Cerebellar nuclear complex (tissue), 1 donor: Measurements from ENCODE around the gene AGA.

Experiments used
- DNase-seq, 2 experiments: peaks; one replicate each; lab custom pipeline; 2025; lab: John Stamatoyannopoulos, UW

Gene AGA

GRCh38 chr4:177446586-177446985 lies 4.3 kb upstream of the AGA start:
- no peak for DNase-seq

DNA sequence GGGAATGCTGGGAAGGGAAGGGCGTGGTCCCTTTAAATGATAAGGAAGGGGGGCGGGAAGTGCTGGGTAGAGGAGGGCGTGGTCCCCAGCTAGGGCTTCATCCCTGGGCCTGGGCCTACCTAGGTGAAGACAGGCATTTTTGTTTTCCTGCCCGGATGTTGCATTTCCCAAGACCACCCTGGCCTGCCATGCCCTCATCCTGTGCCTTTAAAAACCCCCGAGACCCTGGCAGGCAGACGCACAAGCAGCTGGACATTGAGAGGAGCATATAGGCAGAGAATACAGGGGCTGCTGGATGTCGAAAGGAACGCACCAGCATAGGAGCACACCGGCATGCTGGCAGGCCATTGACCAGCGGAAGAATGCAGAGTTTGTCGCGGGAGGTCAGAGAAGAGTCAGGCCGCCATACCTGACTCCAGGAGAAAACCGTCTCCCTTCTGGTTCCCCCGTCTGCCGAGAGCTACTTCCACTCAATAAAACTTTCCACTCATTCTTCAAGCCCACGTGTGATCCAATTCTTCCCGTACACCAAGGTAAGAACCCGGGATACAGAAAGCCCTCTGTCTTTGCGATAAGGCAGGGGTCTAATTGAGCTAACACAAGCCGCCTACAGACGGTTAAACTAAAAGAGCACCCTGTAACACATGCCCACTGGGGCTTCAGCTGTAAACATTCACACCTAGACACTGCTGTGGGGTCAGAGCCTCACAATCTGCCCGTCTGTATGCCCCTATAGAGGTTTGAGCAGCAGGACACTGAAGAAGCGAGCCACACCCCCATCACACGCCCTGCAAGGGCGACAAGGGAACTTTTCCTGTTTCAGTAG lies 2.9 kb upstream of the AGA start:
- DNase-seq, result no peak

DNA sequence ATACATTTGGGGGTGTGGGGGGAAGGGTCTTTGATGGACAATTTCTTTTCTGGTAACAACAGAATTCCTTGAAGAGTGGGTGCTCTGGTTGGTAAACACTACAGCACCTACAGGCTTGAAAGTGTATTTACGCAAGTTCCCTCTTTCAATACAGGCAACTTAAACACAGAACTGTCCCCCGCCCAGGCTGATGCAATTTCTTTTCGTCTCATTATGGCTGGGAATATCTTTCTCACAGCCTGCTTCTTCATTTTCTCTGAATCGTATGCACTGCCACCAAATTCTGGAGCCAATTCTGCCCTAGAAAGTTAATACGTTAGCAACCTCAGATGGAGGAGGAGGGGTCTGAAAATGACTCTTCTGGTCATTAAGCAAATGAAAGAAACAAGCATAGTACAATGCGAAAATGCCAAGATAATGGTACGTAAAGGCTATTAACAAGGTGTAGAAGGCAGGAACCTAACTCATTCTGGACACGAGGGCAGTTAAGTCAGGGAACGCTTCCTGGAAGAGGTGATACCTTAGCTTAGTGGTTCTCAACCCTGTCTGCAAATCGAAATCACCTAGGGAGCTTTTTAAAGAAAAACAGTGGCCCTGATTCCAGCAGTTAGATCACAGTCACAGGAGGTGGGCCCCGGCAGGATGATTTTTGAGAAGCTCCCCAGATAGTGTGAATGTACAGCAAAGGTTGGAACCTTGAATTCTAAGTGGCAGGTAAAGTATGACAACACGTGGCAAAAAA lies 1.0 kb downstream of the AGA start:
- DNase-seq, result no peak

DNA sequence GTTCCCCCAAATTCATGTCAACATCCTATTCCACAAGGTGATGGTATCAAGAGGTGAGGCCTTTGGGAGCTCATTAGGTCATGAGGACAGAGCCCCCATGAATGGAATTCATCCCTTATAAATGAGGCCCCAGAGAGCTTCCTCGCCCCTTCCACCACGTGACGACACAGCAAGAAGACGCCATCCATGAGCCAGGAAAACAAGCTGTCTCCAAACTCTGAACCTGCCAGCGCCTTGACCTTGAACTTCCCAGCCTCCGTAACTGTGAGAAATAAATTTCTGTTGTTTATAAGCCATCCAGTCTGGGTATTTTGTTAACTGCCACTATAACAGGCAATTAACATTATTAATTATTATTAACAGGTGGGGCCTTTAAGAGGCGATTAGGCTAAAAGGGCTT lies 5.8 kb downstream of the AGA start:
- DNase-seq, result no peak

DNA sequence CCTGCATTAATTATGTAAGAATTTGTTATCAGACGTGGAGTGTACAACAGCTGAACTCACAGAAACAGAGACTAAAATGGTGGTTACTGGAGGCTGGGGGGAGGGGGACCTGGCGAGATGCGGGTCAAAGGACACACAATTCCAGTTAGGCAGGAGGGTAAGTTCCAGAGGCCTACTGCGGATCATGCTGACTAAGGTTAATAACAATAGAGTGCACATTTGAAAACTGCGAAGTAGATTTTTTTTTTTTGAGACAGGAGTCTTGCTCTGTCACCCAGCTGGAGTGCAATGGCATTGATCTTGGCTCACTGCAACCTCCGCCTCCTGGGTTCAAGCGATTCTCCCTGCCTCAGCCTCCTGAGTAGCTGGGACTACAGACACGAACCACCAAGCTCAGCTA lies 7.6 kb downstream of the AGA start:
- no peak for DNase-seq

GRCh38 chr4:177427192-177427591 lies 15.0 kb downstream of the AGA start:
- no peak for DNase-seq

DNA sequence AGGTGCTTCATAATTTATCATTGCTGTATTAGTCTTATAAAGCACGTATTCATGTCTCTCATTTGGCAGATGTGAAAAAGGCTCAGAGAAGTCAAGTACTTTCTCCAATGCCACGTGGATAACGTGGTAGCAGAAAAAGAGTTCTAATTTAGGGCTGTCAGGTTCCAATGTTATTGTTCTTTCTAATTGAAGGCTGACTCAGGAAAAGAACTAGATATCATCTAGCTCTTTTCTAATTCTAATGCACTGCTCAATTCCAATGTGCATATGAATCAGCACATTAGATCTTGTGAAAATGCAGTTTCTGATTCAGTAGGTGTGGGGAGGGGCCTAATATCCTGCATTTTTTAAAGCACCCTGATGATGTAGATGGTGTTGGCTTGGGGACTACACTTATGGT lies 22.8 kb downstream of the AGA start:
- no peak for DNase-seq

DNA sequence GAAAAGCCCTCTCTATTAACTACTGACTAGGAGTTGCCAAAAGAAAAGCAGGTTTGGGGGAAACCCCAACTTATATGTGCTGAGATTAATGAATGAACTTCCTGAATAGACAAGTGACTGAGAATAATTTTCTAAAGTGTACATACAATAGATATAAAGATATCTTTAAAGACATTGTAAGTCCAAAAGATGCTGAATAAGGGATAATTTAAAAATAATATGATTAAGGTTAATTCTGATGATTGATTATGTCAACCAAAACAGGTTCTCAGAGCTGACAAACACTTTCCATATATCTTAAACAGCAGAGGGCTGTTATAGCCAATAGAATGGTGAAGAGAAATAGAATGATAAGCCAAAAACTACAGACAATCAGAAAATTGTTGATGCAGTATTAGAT lies 28.6 kb downstream of the AGA start:
- no peak for DNase-seq

GRCh38 chr4:177413076-177413475 lies 29.2 kb downstream of the AGA start:
- no peak for DNase-seq

DNA sequence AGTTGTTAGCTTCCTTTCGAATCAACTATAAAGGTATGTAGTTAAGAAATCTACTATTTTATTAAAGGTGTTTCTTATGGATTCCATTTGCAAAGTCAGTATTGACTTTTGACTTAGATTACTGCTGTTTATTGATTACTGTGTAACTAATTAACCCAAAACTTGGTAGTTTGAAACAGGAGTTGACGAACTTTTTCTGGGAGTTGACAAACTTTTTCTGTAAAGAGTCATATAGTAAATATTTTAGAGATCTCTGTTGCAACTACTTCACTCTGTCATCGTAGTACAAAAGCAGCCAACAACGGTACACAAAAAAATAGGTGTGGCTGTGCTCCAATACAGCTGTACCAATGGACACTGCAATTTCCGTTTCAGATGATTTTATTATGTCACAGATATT lies 30.2 kb downstream of the AGA start:
- DNase-seq, result no peak

- DNase-seq, result no peak
Observed at GRCh38 chr4:177410566-177410965, 31.7 kb downstream of the AGA start.

DNA sequence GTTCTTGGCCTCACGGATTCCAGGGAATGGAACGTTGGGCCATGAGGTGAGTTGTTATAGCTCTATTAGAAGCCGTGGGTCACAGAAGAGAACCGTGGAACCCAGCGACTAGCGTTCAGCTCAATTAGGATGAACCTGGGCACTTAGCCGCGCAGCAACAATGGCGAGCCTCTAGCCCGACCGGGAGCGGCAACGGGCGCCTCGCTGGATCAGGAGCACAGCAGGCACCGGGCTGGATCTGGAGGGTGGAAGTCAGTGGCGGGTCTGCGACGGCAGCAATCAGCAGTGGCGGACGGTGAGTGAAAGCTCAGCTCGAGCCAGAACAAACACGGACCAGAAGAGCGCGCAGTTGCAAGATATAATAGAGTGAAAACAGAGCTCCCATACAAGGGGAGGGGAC lies 34.2 kb downstream of the AGA start:
- DNase-seq, result no peak

GRCh38 chr4:177405508-177405907 lies 36.7 kb downstream of the AGA start:
- DNase-seq, result no peak

DNA sequence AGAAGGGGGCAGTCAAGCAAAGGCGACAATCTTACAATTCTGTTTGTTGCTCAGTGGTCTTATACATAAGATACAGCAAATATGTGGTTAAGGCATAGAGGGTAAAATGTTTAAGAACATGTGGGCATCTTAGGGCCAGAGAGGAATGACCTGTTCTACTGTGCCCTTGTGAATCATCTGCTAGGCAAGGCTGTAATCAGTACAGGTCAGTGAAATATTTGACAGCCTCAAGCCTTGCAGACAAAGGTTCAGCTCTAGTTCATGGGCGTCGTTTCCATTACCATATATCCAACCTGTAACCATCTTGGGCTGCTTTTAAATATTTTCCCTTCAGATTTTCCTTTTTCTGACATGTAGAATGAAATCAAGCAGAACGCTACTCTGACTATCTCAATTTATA lies 37.3 kb downstream of the AGA start:
- no peak for DNase-seq

DNA sequence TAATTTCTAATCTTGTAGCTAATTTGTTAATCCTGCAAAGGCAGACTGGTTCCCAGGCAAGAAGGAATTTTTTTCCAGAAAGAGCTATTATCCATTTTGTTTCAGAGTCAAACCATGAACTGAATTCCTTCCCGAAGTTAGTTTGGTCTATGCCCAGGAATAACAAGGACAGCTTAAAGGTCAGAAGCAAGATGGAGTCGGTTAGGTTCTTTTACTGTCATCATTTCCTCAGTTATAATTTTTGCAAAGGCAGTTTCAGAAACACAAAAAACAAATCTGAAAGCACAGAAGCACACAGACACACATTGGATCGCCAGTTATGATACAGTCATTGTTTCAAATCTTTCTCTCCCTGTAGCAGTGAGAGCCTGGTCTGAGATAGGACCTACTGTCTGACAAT lies 37.9 kb downstream of the AGA start:
- no peak for DNase-seq

DNA sequence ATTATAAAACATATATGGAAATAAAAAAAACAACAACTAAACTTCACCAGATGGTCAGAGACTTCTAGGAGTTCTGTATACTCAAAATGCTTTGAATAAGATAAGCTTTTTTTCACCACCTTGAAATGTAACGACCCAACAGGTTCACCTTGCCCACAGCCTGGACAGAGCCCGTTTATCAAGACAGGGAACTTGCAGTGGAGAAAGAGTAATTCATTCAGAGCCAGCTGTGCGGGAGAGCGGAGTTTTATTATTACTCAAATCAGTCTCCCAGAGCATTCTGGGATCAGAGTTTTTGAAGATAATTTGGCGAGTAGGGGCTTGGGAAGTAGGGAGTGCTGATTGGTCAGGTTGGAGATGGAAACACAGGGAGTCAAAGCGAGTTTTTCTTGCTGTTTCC lies 38.5 kb downstream of the AGA start:
- DNase-seq, result no peak

- DNase-seq, result no peak
Observed at GRCh38 chr4:177401658-177402273, 40.5 kb downstream of the AGA start.

GRCh38 chr4:177400030-177400429 lies 42.2 kb downstream of the AGA start:
- DNase-seq, result no peak

DNA sequence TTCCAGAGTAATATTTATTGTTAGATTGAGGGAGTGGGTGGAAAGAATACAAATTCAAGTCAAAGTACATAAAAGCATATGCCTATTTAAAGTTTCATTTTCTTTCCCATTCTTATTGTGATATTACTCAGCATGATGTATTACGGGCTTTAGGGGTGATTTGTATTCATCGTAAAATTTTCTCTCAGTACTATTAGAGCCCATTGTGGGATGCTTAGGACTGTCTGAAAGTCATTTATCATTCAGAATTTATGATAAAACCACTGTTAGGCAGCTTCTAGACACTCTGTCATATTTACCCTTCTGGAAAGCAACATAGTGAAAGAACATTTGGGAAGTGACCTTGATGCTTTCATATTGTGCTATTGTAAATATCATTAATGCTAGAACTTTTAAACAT lies 45.9 kb downstream of the AGA start:
- no peak for DNase-seq

- DNase-seq, result no peak
Observed at GRCh38 chr4:177393236-177393635, 49.0 kb downstream of the AGA start.

DNA sequence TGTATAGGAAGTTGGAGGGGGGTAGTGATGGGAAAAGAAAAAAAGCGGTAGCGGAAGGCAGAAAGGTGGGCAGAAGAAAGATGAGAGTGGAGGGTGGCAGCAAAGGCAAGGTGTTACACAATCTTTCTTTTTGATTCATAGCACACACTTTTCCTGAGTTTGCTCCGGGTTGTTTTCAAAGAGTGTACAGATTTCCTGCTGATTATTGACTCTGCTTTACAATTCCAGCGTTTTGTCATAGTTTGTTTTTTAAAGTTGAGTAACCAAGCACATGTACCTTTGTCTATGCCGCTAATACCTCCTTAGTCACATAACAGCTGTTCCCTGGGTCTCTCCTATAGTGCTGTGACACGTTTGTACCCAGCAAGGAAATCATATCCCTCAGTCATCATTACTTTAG lies 50.3 kb downstream of the AGA start:
- no peak for DNase-seq

DNA sequence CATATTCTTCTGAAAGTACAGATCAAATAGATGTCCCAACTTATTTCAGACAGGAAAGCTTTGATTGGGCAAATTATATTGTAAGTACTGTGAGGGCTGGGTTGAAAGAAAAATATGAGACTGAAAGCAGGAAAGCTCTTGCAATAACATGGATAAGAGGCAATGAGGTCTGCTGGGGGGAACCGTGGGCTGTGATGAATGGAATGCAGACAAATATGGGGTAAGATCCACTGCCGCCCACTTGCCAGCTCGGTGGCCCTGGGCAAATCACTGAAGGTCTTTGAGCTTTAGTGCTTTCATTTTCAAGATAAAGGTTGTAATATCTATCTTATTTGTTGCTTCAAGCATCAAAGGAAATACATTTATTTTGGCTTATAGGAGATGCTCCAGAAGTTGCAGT lies 51.0 kb downstream of the AGA start:
- DNase-seq, result no peak

DNA sequence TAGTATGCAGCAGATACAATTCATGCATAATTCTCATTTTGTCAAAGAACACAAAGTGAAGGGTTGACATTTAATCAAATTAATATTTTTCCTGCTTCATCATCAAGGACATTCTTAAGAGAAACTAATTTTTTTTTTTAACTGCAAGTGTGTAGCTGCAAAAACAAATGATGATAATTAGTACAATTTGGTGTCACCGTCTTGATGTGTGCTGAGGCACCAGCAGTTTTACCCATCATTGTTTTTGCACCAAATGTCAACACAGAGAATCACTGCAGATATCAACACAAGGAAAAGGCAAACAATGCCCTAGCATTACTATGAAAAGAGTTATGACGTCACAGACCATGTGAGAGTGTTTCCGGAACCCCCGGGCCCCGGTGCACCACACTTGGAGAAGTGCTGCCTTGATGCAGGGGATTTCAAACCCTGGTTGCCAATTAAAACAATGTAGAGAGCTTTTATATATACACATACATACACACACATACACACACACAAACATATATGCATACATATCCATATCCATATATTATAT lies 55.9 kb downstream of the AGA start:
- no peak for DNase-seq
